ENCODE measurements around the gene APOBEC3G. TPM values are rescaled to one million over a fixed set of nuclear protein-coding genes. Genes with fewer than 3 reads are reported as not detected.

Gene APOBEC3G
- total and polyA plus RNA-seq, 10 of the 15 experiments (the other 5 are each of a cell fraction or from before 2014, with no cell fraction given) = 103 to 232 (median 152) TPM

- TF ChIP-seq PRDM15 (CRISPR knock-in tag; IDR thresholded peaks at IDR 0.05) (no peak), ZBTB33 (IDR thresholded peaks at IDR 0.05) (no peak), NRF1 (conservative IDR thresholded peaks at IDR 0.05; ENCODE audit: low read depth, low read length) (no peak), SUZ12 (IDR thresholded peaks at IDR 0.05; ENCODE audit: unreplicated experiment) (no peak), FOS (IDR thresholded peaks at IDR 0.05; ENCODE audit: borderline replicate concordance, extremely low read depth, insufficient read length) (no peak), USF2 (IDR thresholded peaks at IDR 0.05; ENCODE audit: borderline replicate concordance, low read depth, low read length) (peak; percentile 32; the same call in 1 of the 2 replicates), IKZF1 (conservative IDR thresholded peaks at IDR 0.05) (peak; percentile 40; the same call in 1 of the 2 replicates), NKRF (conservative IDR thresholded peaks at IDR 0.05) (no peak), ZSCAN29 (IDR thresholded peaks at IDR 0.05) (no peak), BCL11A (IDR thresholded peaks at IDR 0.05; ENCODE audit: low read depth, low read length) (no peak), IRF4 (IDR thresholded peaks at IDR 0.05; ENCODE audit: low read depth, low read length) (no peak), LARP7 (IDR thresholded peaks at IDR 0.05) (no peak), RBBP5 (conservative IDR thresholded peaks at IDR 0.05) (no peak), BHLHE40 (IDR thresholded peaks at IDR 0.05; ENCODE audit: borderline replicate concordance in 1 of 2, low read depth in 2 of 2, low read length in 1 of 2) (peak in 1 of 2 experiments; percentile 83; a peak in 2 of 4 replicates)
- TF ChIP-seq, protein P1, sequence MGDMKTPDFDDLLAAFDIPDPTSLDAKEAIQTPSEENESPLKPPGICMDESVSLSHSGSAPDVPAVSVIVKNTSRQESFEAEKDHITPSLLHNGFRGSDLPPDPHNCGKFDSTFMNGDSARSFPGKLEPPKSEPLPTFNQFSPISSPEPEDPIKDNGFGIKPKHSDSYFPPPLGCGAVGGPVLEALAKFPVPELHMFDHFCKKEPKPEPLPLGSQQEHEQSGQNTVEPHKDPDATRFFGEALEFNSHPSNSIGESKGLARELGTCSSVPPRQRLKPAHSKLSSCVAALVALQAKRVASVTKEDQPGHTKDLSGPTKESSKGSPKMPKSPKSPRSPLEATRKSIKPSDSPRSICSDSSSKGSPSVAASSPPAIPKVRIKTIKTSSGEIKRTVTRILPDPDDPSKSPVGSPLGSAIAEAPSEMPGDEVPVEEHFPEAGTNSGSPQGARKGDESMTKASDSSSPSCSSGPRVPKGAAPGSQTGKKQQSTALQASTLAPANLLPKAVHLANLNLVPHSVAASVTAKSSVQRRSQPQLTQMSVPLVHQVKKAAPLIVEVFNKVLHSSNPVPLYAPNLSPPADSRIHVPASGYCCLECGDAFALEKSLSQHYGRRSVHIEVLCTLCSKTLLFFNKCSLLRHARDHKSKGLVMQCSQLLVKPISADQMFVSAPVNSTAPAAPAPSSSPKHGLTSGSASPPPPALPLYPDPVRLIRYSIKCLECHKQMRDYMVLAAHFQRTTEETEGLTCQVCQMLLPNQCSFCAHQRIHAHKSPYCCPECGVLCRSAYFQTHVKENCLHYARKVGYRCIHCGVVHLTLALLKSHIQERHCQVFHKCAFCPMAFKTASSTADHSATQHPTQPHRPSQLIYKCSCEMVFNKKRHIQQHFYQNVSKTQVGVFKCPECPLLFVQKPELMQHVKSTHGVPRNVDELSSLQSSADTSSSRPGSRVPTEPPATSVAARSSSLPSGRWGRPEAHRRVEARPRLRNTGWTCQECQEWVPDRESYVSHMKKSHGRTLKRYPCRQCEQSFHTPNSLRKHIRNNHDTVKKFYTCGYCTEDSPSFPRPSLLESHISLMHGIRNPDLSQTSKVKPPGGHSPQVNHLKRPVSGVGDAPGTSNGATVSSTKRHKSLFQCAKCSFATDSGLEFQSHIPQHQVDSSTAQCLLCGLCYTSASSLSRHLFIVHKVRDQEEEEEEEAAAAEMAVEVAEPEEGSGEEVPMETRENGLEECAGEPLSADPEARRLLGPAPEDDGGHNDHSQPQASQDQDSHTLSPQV (IDR thresholded peaks at IDR 0.05) = no peak
These were observed 3.1 kb downstream of the APOBEC3G start (continued) for GRCh38 chr22:39080052-39080762.
